ENCODE measurements around the gene PARP3.

The PARP3 gene

DNA sequence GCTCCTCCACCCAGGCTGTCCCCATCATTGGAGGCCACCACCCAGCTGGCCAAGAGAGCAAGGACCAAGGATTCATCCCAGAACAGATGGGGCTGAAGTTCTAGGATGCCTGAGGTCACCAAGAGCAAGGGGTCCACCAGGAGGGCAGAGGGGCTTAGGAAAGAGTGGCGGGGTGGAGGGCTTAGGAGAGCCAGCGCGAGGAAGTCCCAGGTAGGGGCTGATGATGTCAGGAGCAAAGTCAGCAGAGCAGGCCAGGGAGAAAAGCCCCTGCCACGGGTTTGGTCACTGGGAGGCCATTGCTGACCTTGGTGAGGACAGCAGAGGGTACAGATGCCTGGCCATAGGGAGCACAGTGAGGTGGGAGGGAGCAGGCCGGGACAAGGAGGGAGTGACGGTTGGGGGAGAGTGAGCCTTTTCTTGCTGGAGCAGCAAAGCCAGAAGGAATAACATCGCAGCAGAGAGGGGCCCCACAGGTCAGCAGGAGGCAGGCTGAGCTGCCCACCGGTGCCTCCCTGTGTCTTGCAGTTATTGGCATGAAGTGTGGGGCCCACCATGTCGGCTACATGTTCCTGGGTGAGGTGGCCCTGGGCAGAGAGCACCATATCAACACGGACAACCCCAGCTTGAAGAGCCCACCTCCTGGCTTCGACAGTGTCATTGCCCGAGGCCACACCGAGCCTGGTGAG lies 5.2 kb downstream of the PARP3 start:
- no peak for DNase-seq

DNA sequence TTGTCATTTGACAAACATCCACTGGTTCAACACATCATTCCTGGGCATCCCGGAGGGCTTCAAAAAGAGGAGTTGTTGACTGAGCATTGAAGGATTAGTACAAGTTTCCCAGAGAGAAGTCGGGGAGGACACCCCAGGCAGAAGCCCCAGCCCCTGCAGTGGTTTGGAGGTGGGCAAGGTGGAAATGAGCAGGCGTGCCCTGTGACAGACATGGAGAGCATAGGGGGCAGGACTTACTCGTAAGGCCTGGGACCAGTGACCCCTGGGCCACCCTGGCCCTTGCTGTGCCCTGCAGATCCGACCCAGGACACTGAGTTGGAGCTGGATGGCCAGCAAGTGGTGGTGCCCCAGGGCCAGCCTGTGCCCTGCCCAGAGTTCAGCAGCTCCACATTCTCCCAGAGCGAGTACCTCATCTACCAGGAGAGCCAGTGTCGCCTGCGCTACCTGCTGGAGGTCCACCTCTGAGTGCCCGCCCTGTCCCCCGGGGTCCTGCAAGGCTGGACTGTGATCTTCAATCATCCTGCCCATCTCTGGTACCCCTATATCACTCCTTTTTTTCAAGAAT lies 5.9 kb downstream of the PARP3 start:
- no peak for DNase-seq

DNA sequence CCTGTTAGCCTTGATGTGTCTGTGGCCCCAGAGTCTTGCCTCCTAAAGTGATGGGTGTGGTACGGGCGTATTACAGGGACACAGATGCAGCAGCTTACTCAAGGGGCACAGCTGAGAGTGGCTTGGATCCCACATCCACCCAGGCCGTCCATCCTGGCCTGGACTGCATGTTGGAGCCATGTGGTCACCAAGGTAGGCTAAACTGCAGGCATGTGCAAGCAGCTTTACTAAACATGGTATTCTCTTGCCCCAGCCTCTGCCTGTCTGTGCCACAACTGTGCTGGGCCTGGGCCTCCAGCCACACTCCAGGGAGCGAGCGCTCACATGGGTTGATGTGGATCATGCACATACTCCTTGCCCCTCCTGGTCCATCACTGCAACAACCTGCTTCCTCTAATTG lies 7.0 kb downstream of the PARP3 start:
- no peak for DNase-seq

DNA sequence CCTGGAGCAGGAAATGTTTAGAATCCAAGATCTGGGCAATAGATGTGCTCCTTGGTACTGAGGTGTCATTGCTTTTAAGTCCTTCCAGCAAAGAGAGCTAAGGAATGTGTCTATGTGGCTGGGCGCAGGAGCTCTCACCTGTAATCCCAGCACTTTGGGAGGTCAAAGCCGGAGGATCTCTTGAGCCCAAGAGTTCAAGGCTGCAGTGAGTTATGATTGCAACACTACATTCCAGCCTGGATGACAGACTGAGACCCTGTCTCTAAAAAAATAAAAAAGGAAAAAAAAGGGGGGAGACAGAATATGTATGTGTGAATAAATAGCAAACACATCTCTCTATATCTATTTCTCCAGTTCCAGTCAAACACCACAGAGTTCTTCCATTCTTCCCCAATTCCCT lies 8.7 kb downstream of the PARP3 start:
- DNase-seq: no peak

DNA sequence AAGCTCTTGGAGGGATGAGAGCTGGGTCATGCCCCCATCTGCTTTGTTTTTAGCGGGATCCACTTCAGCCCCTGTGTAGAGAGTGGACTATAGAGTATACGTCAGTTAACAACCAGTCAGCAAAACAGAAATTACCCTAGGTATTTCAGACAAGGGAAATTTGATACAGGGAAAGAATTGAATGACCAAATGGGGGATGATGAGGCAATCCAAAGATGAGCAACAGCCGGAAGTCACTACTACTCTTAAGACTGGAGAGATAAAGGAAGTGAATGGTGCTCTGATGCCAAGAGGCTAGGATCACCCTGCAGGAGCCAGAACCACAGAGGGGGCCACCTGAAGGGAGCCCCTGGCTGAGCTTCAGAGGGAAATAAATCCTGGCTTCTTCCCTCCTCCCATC lies 11.3 kb downstream of the PARP3 start:
- no peak for DNase-seq

DNA sequence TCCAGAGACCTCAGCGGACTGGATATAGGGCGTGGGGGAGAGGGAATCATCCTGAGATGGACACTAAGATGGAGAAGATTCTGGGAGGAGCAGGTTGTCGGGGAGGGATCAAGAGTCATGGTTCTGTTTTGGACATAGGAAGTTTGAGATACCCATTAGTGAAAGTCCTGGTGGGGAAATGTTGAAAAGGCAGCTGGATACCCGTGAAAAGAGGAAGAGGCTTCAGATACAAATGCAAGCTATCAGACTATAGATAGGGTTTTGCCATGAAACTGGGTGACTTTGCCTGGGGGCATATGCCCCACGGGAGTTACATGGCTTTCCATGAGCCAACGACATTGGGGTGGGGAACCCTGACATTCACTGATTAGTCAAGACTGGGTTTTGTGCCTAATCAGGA lies 11.9 kb downstream of the PARP3 start:
- DNase-seq: no peak

DNA sequence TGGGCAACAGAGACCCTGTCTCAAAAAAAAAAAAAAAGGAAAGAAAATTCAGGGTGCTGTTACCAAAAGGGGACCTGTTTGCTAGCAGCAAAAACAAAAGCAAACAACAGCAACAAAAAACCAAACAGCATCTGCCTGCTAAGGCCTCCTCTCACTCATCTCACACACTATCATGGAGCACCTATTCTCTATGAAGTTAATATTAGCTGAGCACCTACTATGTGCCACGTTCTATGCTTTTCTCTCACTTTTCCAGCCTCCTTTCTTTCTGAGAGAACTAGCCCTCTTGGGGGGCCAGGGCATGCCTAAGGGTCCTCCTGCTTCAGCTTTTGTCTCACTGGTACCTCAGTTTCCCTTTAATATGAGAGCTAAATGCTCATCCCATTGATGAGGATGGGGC lies 12.6 kb downstream of the PARP3 start:
- DNase-seq: no peak

DNA sequence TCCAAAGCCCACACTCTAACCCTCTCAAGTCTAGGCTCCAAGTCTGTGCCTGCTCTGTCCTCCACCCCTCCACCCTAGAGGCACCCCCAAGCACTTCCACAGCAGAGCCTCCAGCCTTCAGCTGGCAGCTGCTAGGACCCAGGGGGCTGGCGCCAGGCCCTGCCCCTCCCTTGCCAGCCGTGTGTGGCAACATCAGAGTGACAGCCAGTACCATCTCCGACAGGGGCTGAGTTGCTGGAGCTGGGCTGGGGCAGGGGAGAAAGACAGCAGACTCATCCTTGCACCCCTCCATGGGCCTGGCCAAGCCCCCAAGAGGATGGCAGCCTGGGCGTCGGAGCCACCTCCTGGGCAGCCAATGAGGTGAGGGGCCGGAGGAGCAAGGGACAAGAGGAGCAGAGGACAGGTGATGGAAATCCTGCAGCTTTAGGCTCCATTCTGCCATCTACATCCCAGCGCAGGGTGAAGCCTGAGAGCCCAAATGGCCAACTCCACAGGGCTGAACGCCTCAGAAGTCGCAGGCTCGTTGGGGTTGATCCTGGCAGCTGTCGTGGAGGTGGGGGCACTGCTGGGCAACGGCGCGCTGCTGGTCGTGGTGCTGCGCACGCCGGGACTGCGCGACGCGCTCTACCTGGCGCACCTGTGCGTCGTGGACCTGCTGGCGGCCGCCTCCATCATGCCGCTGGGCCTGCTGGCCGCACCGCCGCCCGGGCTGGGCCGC lies 13.2 kb downstream of the PARP3 start, which contains the start of gene GPR62:
GPR62 (plus strand) TSS at position 207 of the 718 bp plus-strand sequence; CDS start at position 479, 272 bp downstream.
- peak in 53 of 58 donors; percentile 19 to 92 (median 71) for DNase-seq

DNA sequence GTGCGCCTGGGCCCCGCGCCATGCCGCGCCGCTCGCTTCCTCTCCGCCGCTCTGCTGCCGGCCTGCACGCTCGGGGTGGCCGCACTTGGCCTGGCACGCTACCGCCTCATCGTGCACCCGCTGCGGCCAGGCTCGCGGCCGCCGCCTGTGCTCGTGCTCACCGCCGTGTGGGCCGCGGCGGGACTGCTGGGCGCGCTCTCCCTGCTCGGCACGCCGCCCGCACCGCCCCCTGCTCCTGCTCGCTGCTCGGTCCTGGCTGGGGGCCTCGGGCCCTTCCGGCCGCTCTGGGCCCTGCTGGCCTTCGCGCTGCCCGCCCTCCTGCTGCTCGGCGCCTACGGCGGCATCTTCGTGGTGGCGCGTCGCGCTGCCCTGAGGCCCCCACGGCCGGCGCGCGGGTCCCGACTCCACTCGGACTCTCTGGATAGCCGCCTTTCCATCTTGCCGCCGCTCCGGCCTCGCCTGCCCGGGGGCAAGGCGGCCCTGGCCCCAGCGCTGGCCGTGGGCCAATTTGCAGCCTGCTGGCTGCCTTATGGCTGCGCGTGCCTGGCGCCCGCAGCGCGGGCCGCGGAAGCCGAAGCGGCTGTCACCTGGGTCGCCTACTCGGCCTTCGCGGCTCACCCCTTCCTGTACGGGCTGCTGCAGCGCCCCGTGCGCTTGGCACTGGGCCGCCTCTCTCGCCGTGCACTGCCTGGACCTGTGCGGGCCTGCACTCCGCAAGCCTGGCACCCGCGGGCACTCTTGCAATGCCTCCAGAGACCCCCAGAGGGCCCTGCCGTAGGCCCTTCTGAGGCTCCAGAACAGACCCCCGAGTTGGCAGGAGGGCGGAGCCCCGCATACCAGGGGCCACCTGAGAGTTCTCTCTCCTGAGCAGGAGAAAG lies 14.0 kb downstream of the PARP3 start:
- DNase-seq: peak in 46 of 58 donors; percentile 15 to 81 (median 63)

DNA sequence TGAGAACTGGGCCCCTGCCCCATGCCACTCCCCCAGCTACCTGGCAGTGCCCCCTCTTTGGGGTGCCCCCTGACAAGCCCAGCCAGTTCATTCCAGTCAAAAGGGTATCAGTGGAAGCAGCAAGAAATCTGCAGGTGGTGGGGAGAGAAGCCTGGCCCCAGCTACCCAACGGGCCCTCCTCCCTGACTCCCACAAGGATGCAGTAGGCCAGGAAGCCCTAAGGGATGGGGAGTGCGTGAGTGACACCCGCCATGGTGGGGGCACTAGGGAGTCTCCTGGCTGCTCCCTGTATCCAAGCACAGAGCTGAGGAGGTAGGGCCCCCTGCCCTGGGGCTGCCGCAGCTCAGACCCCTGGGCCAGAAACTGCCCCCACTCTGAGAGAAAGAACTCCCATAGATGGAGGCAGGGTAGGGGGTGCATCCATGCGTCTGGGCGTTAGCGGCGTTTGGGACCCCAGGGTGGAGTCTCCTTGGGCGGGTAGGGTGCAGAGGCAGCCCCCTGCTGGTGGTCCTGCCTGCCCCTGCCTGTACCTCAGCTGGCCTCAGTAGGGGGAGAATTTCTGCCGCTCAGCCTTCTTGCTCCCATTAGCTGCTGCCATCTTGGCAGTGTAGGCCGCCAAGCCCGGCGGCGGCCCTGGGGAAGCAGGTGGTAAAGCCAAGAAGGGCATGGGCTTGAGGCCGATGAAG lies 15.5 kb downstream of the PARP3 start:
- no peak for DNase-seq

DNA sequence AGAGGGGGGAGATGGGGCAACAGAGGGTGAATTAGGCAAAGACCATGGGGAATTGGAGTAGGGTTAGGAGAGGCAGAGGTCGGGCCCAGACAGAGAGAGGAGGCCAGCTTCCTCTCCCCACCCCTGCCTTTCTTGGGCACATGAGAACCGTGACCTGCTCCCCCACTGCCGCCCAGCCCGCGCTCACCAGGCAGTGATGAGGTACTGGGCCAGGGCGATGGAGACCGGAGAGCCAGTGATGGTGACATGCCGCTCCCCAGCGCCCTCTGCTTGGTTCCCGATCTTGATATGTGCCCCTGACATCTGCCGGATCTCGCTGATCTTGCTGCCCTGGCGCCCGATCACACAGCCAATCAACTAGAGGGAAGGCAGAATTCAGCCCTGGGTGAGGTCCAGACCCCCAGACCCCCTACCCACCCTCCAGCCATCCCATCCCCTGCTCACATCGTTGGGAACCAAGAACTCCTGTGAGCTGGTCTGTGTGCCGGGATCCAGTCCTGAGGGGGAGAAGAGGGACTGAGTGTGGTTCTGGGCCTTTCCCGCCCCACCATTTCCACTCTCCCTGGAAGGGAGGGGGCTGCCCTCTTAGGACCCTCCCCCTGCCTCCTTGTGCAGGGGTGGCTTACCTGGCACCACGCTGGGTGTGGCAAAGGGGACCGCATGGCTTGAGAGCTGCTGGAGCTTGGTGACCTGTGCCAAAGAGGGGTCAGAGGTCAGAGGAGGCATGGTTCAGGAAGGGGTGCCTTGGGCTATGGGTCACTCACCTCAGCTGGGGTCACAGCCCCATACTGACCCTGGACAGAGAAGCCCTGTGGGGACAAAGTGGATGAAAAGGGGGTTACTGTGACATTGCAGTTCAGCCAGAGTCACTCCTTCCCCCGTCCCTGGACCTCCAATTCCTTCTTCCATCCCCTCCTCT lies 16.7 kb downstream of the PARP3 start:
- no peak for DNase-seq

DNA sequence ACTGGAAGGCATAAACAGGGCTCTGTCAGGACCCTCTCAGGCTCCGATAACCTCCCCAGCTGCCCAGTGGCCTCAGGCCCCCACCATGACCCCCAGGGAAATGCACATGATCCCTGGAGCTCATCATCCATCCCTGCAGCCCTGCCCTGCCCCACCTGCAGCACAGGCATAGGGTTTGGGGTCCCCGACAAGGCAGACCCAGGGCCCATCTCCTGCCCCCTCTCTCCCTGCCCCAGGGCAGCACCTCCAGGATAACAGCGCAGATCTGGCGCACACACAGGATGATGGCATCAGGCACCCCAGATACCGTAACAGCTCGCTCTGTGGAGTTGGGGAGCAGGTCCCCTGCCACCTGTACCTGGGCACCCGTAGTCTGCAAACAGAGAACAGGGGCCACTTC lies 17.5 kb downstream of the PARP3 start:
- DNase-seq: no peak

DNA sequence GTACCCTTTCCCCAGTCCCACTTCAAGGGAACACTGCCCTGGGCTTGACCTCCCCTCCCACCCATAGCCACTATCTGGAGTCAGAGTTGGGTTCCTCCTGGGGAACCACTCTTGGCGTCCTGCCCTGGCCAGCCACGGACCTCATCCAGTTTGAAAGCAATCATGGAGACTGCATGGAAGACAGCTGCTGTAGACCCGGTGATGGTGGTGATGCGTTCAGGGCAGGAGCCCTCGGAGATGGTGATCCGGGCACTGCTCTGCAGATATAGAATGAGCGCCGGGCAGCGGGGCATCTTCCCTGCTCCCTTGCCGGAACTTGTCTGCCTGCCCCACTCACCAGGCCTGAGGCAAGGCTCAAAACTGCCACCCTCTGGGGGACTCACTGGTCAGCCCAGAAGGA lies 18.2 kb downstream of the PARP3 start:
- no peak for DNase-seq

DNA sequence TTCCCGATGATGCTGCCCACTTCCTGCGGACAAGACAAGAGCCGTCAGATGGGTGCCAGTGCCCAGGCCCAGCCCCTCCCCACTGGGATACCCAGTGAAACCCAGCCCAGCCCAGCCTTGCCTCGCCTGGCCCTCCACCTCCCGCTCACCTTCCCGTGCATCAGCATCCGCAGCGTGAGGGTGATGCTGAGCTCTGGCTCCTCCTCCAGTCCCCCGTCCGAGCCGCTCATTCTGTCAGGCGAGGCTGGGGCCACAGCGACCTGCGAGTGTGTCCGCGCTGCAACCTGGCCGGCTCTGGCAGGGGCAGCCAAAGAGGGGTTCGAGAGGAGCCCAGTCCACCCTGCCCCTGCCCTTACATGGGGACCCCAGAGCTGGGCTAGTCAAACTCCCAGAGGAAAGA lies 18.8 kb downstream of the PARP3 start:
- DNase-seq: no peak

DNA sequence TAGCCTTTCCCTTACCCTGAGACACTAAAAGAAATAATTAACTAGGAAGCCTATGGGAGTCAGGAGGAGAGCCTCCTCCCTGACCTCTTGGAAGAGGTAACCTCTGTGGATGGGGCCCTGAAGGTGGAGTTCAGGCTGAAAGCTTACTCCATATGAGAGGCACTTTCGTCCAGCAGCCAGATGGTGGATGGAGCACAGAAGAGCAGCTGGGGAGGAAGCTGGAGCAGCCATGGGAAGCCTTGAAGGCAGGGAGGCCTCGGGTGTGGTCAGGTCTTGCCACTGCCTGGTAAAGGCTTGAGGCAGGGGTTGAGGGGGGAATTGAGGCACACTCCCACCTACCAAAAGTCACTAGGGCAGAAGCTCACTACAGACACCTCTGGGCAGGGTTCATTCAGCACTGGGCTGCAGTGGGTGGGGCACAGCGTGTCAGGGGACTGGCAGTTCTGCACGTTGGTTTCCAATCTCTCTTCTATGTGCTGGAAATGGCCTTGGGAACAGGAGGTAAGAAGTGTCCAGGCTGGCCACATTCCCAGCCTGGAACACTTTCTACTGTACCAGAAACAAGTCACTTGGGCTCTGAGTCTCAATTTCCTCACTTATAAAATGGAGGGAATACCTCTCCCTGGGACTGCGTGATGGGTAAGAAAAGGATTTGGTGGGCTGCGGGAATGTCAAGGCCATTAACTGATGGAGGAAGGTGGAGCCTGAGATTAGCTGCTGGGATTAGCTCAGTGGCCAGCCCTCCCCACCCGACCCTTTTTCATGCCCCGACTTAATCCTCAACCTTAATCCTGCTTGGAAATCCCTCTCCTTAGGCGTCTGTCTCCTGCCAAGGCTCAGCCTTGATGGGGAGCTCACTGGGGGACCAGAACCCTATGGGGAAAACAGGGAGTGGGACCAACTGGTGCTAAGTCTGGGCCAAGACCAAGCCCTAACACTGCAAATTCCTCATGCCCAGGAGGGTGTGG lies 19.7 kb downstream of the PARP3 start:
- DNase-seq: no peak

DNA sequence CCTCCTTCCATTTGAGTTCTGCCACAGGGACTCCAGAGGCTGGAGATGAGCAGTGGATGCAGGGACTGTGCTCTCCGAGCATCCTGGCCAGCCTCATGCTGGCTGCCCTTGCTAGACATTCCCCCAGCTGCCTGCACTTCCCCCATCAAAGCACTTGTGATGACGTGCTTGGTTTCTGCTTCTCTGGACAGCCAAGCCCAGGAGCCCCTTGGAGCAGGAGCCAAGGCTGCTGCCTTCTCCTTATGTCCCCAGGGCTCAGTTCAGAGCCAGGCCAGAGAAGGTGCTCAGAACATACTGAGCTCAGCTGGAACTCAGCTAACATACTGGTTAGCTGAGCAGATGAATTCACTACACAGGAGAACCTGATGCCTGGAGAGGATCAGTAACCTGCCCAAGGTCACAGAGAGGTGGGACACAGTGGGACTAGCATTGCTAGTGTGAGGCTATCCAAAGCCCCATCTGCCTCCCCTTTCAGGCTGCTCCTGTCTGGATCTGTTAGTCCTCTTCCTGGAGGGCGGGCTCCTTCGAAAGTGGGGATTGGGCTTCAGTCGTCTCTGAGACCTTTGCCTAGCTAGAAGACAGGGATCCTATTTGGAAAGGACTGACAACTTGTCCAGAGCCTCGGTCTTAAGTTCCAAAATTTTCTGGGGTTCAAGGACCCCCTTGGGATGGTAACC lies 20.8 kb downstream of the PARP3 start:
- peak in 12 of 58 donors; percentile 6 to 47 (median 25) for DNase-seq

DNA sequence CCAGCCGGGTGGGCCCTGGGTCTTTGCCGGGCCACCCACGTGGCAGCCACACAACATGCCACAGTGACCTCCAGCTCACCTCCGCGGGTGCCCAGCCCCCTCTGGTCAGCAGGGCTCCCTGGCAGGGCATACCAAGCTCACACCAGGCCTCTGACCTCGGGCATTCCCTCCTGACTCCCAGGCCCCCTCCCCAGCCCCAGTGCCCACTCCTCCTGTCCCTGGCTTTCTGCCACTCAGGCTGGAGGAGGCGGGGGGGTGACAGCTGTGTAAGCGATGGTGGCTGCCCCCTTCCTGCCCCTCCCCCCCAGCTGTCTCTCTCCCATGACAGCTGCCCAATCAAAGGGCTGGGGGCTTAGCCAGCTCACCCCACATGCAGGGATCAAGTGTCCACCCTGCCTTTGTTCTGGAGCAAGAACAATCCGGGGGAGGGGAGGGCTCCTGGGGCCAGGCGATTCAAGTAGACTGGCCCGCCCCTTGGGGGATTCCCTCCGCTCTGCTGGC lies 21.8 kb downstream of the PARP3 start:
- DNase-seq: peak in 32 of 58 donors; percentile 15 to 81 (median 38)

DNA sequence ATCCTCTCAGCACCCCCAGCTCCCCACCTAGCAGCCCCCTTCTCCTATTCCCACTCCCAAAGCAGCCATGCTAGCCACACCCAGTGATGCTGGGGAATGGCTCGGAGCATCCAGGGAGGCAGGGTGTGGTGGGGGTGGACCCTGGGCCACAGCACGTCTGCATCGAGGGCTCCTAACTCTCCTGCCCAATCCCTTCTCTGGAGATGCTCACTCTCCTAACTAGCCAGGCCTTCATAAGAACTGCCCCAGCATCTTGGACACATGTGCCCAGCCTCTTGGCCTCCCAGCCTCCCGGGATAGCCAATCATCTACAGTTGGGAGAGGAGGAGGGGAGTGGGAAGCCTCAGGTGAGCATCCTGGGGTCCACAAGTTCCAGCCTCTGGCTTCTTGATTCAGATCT lies 22.4 kb downstream of the PARP3 start:
- DNase-seq: no peak

Measured in anterior cingulate cortex (tissue), 58 donors.